OCI-LY3 (cell line): ENCODE measurements around the gene CACNA1C.

Source experiments
- EZH2phosphoT487 ChIP-seq: fragments of 200-600 bp; shearing (Covaris generic); IDR thresholded peaks from 2 replicates; pipeline ENCODE4 v1.6.1; 2018; ENCODE audit warnings: antibody characterized with exemption, mixed run types, low read depth
- TF ChIP-seq, protein P1 (sequence below): fragments of 200-600, 300-600 bp; sonication (generic); IDR thresholded peaks from 2 replicates; pipeline ENCODE4 v1.5.1; 2014; ENCODE audit warnings: antibody characterized with exemption, low read length, low read depth

DNA sequence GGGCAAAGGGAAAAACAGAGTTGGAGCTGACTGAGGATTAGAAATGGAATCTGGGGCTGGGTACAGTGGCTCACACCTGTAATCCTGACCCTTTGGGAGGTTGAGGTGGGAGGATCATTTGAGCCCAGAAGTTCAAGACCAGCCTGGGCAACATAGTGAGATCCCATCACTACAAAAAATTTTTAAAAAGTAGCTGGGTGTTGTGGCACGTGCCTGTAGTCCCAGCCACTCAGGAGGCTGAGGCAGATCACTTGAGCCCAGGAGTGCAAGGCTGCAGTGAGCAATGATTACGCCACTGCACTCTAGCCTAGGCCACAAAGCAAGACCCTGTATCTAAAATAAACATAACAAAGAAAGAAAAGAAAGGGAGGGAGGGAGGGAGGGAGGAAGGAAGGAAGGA lies 33.7 kb upstream of the CACNA1C start:
- TF ChIP-seq, protein P1, sequence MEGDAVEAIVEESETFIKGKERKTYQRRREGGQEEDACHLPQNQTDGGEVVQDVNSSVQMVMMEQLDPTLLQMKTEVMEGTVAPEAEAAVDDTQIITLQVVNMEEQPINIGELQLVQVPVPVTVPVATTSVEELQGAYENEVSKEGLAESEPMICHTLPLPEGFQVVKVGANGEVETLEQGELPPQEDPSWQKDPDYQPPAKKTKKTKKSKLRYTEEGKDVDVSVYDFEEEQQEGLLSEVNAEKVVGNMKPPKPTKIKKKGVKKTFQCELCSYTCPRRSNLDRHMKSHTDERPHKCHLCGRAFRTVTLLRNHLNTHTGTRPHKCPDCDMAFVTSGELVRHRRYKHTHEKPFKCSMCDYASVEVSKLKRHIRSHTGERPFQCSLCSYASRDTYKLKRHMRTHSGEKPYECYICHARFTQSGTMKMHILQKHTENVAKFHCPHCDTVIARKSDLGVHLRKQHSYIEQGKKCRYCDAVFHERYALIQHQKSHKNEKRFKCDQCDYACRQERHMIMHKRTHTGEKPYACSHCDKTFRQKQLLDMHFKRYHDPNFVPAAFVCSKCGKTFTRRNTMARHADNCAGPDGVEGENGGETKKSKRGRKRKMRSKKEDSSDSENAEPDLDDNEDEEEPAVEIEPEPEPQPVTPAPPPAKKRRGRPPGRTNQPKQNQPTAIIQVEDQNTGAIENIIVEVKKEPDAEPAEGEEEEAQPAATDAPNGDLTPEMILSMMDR, result no peak
- no peak for TF ChIP-seq EZH2phosphoT487
